ENCODE results near the gene GMPR. TPM values are rescaled to one million over a fixed set of nuclear protein-coding genes. Genes with fewer than 3 reads are reported as not detected.

GMPR gene
- total and polyA plus RNA-seq, 5 donors, result 68.2 to 123 (median 72.3) TPM

DNA sequence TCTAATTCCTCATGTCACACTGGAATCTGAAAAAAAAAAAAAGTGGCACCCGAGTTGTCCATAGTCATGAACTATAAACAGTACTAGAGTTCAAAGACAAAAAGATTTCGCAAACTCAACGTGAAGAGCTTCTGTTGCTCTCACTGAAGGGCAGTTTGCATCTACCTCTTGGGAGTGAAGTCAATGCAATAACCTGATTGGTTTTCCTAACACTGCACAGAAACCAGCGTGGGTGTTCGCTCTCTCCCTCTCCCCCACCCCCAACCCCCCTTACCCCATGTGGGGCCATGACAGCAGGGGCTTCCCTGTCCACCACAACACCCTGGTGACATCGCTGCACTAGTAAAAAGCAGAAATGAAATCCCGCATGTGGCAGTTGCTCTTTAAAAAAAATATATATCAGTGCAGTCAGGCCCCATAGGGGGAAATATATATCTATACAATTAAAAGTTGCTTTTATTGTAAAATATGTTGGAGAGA, 66.9 kb downstream of the GMPR start:
- no peak overlapping the region for H3K27ac ChIP-seq (ENCODE audit: low read length)
- no peak overlapping the region for H3K4me3 ChIP-seq (ENCODE audit: low read length)
- H3K27me3 ChIP-seq (ENCODE audit: control insufficient read depth, insufficient read depth), result no peaks in the 10 kb centered on the region
- H3K9me3 ChIP-seq (ENCODE audit: control insufficient read depth, low read length), result no peaks in the 10 kb centered on the region
- DNase-seq (no peak), ATAC-seq (no peak)
- intact Hi-C loops (cut with DNase I), result no loop called here
- no peaks in the 10 kb centered on the region for H3K4me1 ChIP-seq (ENCODE audit: control insufficient read depth, insufficient read depth, low read length)
- 77% methylated on average over 7 of the region's 7 CpGs for WGBS

GRCh38 chr6:16305788-16306187, 67.4 kb downstream of the GMPR start:
- Histone ChIP-seq H3K4me3 (ENCODE audit: low read length) (no peak overlapping the region), H3K9me3 (ENCODE audit: control insufficient read depth, low read length) (no peaks in the 10 kb centered on the region), H3K27me3 (ENCODE audit: control insufficient read depth, insufficient read depth) (no peaks in the 10 kb centered on the region), H3K27ac (ENCODE audit: low read length) (no peak overlapping the region), H3K4me1 (ENCODE audit: control insufficient read depth, insufficient read depth, low read length) (no peaks in the 10 kb centered on the region)
- WGBS, result 83% methylated on average over 19 of the region's 19 CpGs
- DNase-seq (no peak), ATAC-seq (peak in 1 of 2 donors; percentile 48)
- intact Hi-C loops (cut with DNase I), result no loop called here

- 89% methylated on average over 20 of the region's 20 CpGs for WGBS
- H3K27me3 ChIP-seq (ENCODE audit: control insufficient read depth, insufficient read depth), result no peaks in the 10 kb centered on the region
- H3K27ac ChIP-seq (ENCODE audit: low read length), result no peak overlapping the region
- ATAC-seq (no peak), DNase-seq (no peak)
- H3K4me3 ChIP-seq (ENCODE audit: low read length), result no peak overlapping the region
- intact Hi-C loops (cut with DNase I), result no loop called here
- H3K9me3 ChIP-seq (ENCODE audit: control insufficient read depth, low read length), result no peaks in the 10 kb centered on the region
- no peaks in the 10 kb centered on the region for H3K4me1 ChIP-seq (ENCODE audit: control insufficient read depth, insufficient read depth, low read length)
Measured at GRCh38 chr6:16306334-16306733, 67.9 kb downstream of the GMPR start.

DNA sequence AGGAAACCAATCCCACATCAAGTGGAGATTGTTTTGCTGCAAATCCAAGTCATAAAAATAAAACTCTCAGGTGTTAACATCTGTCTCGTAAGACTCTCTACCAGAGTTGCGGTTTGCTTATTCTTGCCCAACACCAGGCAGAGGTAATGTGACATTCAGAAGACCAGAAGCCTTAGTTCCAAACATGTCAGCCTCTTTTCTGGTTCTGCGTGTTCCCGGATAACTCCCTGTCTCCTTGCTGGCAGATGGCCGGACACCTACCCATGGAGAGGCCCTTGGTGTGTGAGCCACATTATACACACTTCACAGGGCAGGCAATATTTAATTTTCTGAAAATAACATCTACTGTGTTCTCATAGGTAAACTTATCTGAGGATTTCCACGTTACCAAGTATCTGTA, 73.4 kb downstream of the GMPR start:
- intact Hi-C loops (cut with DNase I), result no loop called here
- H3K27me3 ChIP-seq (ENCODE audit: control insufficient read depth, insufficient read depth), result no peaks in the 10 kb centered on the region
- 93% methylated on average over 6 of the region's 6 CpGs for WGBS
- no peak for DNase-seq
- ATAC-seq, result no peak
- H3K9me3 ChIP-seq (ENCODE audit: control insufficient read depth, low read length), result no peaks in the 10 kb centered on the region
- no peak overlapping the region for H3K4me3 ChIP-seq (ENCODE audit: low read length)
- no peak overlapping the region for H3K27ac ChIP-seq (ENCODE audit: low read length)
- no peaks in the 10 kb centered on the region for H3K4me1 ChIP-seq (ENCODE audit: control insufficient read depth, insufficient read depth, low read length)

DNA sequence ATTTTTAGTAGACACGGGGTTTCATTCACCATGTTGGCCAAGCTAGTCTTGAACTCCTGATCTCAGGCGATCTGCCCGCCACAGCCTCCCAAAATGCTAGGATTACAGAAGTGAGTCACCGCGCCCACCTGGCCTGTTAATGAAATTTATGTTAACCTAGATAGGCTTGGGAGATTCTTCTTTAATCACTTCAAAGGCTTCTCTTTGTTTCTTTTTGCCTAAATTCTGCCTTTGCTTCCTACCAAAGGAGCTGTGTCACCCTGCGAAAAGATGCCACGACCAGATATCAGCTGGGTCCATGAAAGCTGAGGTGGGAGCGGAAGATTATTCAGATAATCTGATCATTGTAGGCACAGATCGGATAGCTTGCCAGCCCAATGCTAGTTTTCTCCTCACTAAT, 75.3 kb downstream of the GMPR start:
- H3K9me3 ChIP-seq (ENCODE audit: control insufficient read depth, low read length), result no peaks in the 10 kb centered on the region

GRCh38 chr6:16314296-16314695, 75.9 kb downstream of the GMPR start:
- no peak for ATAC-seq
- DNase-seq, result no peak
- intact Hi-C loops (cut with DNase I), result no loop called here
- Histone ChIP-seq H3K27ac (ENCODE audit: low read length) (no peak overlapping the region), H3K27me3 (ENCODE audit: control insufficient read depth, insufficient read depth) (no peaks in the 10 kb centered on the region), H3K4me1 (ENCODE audit: control insufficient read depth, insufficient read depth, low read length) (no peaks in the 10 kb centered on the region), H3K9me3 (ENCODE audit: control insufficient read depth, low read length) (no peaks in the 10 kb centered on the region), H3K4me3 (ENCODE audit: low read length) (no peak overlapping the region)
- 81% methylated on average over 4 of the region's 4 CpGs for WGBS

More for the DNA sequence above, 75.3 kb downstream of the GMPR start:
- Histone ChIP-seq H3K4me1 (ENCODE audit: control insufficient read depth, insufficient read depth, low read length) (no peaks in the 10 kb centered on the region), H3K27me3 (ENCODE audit: control insufficient read depth, insufficient read depth) (no peaks in the 10 kb centered on the region), H3K27ac (ENCODE audit: low read length) (no peak overlapping the region), H3K4me3 (ENCODE audit: low read length) (no peak overlapping the region)
- DNase-seq, result no peak
- WGBS, result 97% methylated on average over 9 of the region's 9 CpGs
- intact Hi-C loops (cut with DNase I), result no loop called here
- no peak for ATAC-seq

DNA sequence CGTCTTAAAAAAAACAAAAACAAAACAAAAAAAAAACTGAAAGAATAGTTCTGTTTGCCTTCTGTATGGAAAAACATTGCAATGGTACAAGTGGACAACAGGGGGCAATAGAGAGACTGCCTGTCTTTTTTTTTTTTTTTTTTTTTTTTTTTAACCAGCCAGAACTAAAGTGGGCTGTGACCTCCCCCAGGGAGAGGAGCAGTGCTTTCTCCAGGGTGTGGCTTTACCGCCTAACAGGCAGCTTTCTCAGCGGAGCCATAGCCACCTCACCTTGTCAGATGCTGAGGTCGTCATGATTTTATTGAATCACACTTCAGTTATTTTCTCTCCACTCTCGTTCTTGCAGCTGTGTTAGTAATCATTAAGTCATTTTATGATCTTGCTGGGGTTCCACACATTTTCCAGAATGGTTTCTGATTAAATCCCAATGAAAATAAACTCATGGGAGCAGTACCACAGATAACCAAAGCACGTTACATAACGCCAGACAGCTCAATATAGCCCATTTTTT, 78.4 kb downstream of the GMPR start:
- intact Hi-C loops (cut with DNase I), result no loop called here
- no peak overlapping the region for H3K27ac ChIP-seq (ENCODE audit: low read length)
- no peaks in the 10 kb centered on the region for H3K9me3 ChIP-seq (ENCODE audit: control insufficient read depth, low read length)
- 36% methylated on average over 7 of the region's 7 CpGs for WGBS
- DNase-seq (no peak), ATAC-seq (no peak)
- H3K27me3 ChIP-seq (ENCODE audit: control insufficient read depth, insufficient read depth), result no peaks in the 10 kb centered on the region
- peaks cover 10% of the 10 kb centered on the region for H3K4me1 ChIP-seq (ENCODE audit: control insufficient read depth, insufficient read depth, low read length)
- no peak overlapping the region for H3K4me3 ChIP-seq (ENCODE audit: low read length)

GRCh38 chr6:16318538-16318937, 80.2 kb downstream of the GMPR start:
- WGBS, result 73% methylated on average over 6 of the region's 6 CpGs
- no peaks in the 10 kb centered on the region for H3K27me3 ChIP-seq (ENCODE audit: control insufficient read depth, insufficient read depth)
- ATAC-seq (no peak), DNase-seq (no peak)
- peak overlapping the region; percentile 61 for H3K27ac ChIP-seq (ENCODE audit: low read length)
- H3K4me1 ChIP-seq (ENCODE audit: control insufficient read depth, insufficient read depth, low read length), result peaks cover 10% of the 10 kb centered on the region
- no peak overlapping the region for H3K4me3 ChIP-seq (ENCODE audit: low read length)
- no peaks in the 10 kb centered on the region for H3K9me3 ChIP-seq (ENCODE audit: control insufficient read depth, low read length)
- intact Hi-C loops (cut with DNase I), result no loop called here

DNA sequence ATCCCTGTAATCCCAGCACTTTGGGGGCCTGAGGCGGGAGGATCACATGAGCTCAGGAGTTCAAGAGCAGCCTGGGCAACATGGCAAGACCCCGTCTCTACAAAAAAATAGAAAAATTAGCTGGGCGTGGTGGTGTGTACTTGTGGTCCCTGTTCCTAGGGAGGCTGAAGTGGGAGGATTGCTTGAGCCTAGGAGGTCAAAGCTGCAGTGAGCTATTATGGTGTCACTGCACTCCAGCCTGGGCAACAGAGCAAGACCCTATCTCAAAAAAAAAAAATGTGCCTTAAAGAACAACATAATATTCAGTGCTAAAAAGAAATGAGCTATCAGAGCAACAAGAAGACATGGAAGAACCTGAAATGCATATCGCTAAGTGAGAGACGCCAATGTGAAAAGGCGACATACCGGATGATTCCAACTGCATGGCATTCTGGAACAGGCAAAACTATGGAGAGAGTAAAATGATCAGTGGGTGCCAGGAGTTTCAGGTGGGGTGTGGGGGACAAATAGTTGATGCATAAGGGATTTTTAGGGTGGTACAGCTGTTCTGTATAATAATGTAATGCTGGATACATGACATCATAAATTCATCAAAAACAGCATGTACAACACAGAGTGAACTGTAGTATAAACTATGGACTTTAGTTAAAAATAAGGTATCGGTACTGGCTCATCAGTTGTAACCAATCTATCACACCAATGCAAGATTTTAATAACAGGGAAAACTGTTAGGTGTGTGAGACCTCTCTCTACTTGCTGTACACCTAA, 80.8 kb downstream of the GMPR start:
- peaks cover 10% of the 10 kb centered on the region for H3K4me1 ChIP-seq (ENCODE audit: control insufficient read depth, insufficient read depth, low read length)
- 95% methylated on average over 8 of the region's 8 CpGs for WGBS
- no peaks in the 10 kb centered on the region for H3K9me3 ChIP-seq (ENCODE audit: control insufficient read depth, low read length)
- ATAC-seq, result no peak
- H3K4me3 ChIP-seq (ENCODE audit: low read length), result no peak overlapping the region
- intact Hi-C loops (cut with DNase I), result no loop called here
- H3K27me3 ChIP-seq (ENCODE audit: control insufficient read depth, insufficient read depth), result no peaks in the 10 kb centered on the region
- no peak for DNase-seq
- peak overlapping the region; percentile 61 for H3K27ac ChIP-seq (ENCODE audit: low read length)

DNA sequence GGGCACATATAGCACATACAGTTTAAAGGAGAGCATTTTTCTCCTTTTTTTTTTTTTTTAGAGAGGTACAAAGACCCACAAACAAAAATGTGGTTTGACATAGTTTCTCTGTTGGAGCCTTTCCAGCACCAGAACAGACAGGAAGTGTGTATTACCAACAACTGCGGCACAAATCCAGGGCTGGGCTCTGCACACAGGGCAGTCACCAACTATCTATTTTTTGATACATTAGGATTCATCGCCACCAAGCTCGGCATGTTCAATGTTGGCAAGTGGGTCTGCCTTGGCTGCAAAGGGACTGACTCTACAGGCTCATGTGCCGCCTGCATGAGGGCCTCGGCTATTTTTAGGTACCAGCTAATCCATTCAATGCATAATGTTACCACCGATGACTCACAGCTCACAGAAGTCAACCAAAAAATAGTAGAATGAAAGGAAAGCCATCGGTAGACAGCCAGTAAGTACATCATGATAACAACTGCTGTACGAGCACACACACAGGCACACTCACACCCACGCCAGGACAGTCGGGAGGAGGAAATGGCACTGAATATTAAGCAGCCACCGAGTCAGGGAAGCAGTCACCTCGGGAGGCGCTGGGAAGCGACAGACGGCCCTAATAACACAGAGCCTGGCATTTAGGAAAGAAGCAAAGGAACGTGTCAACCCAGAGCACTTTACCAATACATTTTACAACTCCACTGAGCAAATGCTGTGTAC, 81.6 kb downstream of the GMPR start:
- intact Hi-C loops (cut with DNase I), result no loop called here
- Histone ChIP-seq H3K4me1 (ENCODE audit: control insufficient read depth, insufficient read depth, low read length) (peaks cover 10% of the 10 kb centered on the region), H3K27me3 (ENCODE audit: control insufficient read depth, insufficient read depth) (no peaks in the 10 kb centered on the region), H3K27ac (ENCODE audit: low read length) (peak overlapping the region; percentile 79), H3K4me3 (ENCODE audit: low read length) (peak overlapping the region; percentile 14), H3K9me3 (ENCODE audit: control insufficient read depth, low read length) (no peaks in the 10 kb centered on the region)
- 11% methylated on average over 16 of the region's 16 CpGs for WGBS
- DNase-seq, result peak; percentile 59 to 81 (median 78)
- peak; percentile 80 to 88 for ATAC-seq

Measured in right cardiac atrium (tissue), 5 donors.